Measurements from ENCODE around the gene C20orf141. TPM values are rescaled to one million over a fixed set of nuclear protein-coding genes. Genes with fewer than 3 reads are reported as not detected.
"Not testable (repeated sequence)": the region's sequence is repeated elsewhere in the genome, so short reads cannot be mapped to it uniquely, and the experiment has no call there.

Gene C20orf141
- total and polyA plus RNA-seq, 4 donors = not detected

DNA sequence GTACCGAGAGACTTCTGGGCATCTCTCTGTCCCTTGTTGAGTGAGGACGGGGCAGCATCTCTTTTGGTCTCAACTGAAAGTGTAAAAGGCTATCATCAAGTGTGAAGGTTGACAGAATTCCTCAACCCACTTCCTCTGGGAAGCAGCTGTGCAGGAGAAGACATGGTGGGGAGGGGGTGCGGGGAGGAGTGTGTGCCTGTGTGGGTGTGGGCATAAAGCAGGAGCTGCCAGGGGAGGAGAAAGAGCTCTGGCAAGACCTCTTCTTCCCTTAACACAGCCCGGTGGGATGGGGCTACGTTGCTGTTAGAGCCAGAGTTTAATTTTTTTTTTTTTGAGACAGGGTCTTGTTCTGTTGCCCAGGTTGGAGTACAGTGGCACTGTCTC is 46.2 kb upstream of the C20orf141 start:
- H3K9me3 ChIP-seq (ENCODE audit: control insufficient read depth in 4 of 4, low read length in 3 of 4) = no peaks in the 10 kb centered on the region
- H3K4me1 ChIP-seq (ENCODE audit: control insufficient read depth in 4 of 4, insufficient read depth in 4 of 4, low read length in 3 of 4) = peaks cover 1 to 11% (median 5%) of the 10 kb centered on the region in 4 donors
- H3K27ac ChIP-seq (ENCODE audit: low read depth in 1 of 2, low read length in 2 of 2) = no peak overlapping the region
- H3K4me3 ChIP-seq (ENCODE audit: low read depth in 1 of 3, low read length in 3 of 3) = no peak overlapping the region
- no peaks in the 10 kb centered on the region for H3K36me3 ChIP-seq (ENCODE audit: control insufficient read depth in 4 of 4, insufficient read depth in 3 of 4, low read depth in 1 of 4, low read length in 3 of 4)
- no peak overlapping the region for H3K9ac ChIP-seq (ENCODE audit: low read depth in 1 of 2, low read length in 2 of 2)
- WGBS = 70% methylated on average over 5 of the region's 5 CpGs
- DNase-seq (ENCODE audit: low spot score) = no peak
- H3K27me3 ChIP-seq (ENCODE audit: control insufficient read depth in 4 of 4, insufficient read depth in 4 of 4, low read length in 3 of 4) = no peaks in the 10 kb centered on the region
- TF ChIP-seq YY1 (IDR thresholded peaks at IDR 0.05) (peak; percentile 1), NR2F2 (IDR thresholded peaks at IDR 0.05) (no peak), HNF4G (IDR thresholded peaks at IDR 0.05) (no peak)
- TF ChIP-seq, protein P1, sequence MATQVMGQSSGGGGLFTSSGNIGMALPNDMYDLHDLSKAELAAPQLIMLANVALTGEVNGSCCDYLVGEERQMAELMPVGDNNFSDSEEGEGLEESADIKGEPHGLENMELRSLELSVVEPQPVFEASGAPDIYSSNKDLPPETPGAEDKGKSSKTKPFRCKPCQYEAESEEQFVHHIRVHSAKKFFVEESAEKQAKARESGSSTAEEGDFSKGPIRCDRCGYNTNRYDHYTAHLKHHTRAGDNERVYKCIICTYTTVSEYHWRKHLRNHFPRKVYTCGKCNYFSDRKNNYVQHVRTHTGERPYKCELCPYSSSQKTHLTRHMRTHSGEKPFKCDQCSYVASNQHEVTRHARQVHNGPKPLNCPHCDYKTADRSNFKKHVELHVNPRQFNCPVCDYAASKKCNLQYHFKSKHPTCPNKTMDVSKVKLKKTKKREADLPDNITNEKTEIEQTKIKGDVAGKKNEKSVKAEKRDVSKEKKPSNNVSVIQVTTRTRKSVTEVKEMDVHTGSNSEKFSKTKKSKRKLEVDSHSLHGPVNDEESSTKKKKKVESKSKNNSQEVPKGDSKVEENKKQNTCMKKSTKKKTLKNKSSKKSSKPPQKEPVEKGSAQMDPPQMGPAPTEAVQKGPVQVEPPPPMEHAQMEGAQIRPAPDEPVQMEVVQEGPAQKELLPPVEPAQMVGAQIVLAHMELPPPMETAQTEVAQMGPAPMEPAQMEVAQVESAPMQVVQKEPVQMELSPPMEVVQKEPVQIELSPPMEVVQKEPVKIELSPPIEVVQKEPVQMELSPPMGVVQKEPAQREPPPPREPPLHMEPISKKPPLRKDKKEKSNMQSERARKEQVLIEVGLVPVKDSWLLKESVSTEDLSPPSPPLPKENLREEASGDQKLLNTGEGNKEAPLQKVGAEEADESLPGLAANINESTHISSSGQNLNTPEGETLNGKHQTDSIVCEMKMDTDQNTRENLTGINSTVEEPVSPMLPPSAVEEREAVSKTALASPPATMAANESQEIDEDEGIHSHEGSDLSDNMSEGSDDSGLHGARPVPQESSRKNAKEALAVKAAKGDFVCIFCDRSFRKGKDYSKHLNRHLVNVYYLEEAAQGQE (IDR thresholded peaks at IDR 0.05) = no peak

GRCh38 chr20:2770091-2770490 is 44.7 kb upstream of the C20orf141 start:
- H3K9me3 ChIP-seq (ENCODE audit: control insufficient read depth in 4 of 4, low read length in 3 of 4); H3K9ac ChIP-seq (ENCODE audit: low read depth in 1 of 2, low read length in 2 of 2); H3K4me3 ChIP-seq (ENCODE audit: low read depth in 1 of 3, low read length in 3 of 3); DNase-seq (ENCODE audit: low spot score); H3K27ac ChIP-seq (ENCODE audit: low read depth in 1 of 2, low read length in 2 of 2); H3K36me3 ChIP-seq (ENCODE audit: control insufficient read depth in 4 of 4, insufficient read depth in 3 of 4, low read depth in 1 of 4, low read length in 3 of 4); H3K27me3 ChIP-seq (ENCODE audit: control insufficient read depth in 4 of 4, insufficient read depth in 4 of 4, low read length in 3 of 4): not testable (repeated sequence)
- 97% methylated on average over 12 of the region's 12 CpGs for WGBS
- peaks cover 1 to 11% (median 5%) of the 10 kb centered on the region in 4 donors for H3K4me1 ChIP-seq (ENCODE audit: control insufficient read depth in 4 of 4, insufficient read depth in 4 of 4, low read length in 3 of 4)

- H3K36me3 ChIP-seq (ENCODE audit: control insufficient read depth in 4 of 4, insufficient read depth in 3 of 4, low read depth in 1 of 4, low read length in 3 of 4) = no peaks in the 10 kb centered on the region
- peaks cover 0 to 10% (median 2%) of the 10 kb centered on the region in 4 donors for H3K9me3 ChIP-seq (ENCODE audit: control insufficient read depth in 4 of 4, low read length in 3 of 4)
- H3K4me3 ChIP-seq (ENCODE audit: low read depth in 1 of 3, low read length in 3 of 3) = no peak overlapping the region
- TF ChIP-seq HNF4G (IDR thresholded peaks at IDR 0.05) = no peak
- TF ChIP-seq CTCF (IDR thresholded peaks at IDR 0.05; ENCODE audit: low read depth, low read length, missing input control) = no peak
- TF ChIP-seq NR2F2 (IDR thresholded peaks at IDR 0.05) = no peak
- TF ChIP-seq, protein P2, sequence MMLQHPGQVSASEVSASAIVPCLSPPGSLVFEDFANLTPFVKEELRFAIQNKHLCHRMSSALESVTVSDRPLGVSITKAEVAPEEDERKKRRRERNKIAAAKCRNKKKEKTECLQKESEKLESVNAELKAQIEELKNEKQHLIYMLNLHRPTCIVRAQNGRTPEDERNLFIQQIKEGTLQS (IDR thresholded peaks at IDR 0.05) = no peak
- TF ChIP-seq RXRA (IDR thresholded peaks at IDR 0.05) = no peak
- TF ChIP-seq JUND (IDR thresholded peaks at IDR 0.05) = no peak
- TF ChIP-seq HNF4A (conservative IDR thresholded peaks at IDR 0.05) = no peak
- no peak for TF ChIP-seq TAF1 (conservative IDR thresholded peaks at IDR 0.05)
- TF ChIP-seq, protein P3, sequence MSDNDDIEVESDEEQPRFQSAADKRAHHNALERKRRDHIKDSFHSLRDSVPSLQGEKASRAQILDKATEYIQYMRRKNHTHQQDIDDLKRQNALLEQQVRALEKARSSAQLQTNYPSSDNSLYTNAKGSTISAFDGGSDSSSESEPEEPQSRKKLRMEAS (IDR thresholded peaks at IDR 0.05) = no peak
- no peak for TF ChIP-seq SP1 (IDR thresholded peaks at IDR 0.05)
- no peak overlapping the region for H3K27ac ChIP-seq (ENCODE audit: low read depth in 1 of 2, low read length in 2 of 2)
- 62% methylated on average over 12 of the region's 12 CpGs for WGBS
- H3K9ac ChIP-seq (ENCODE audit: low read depth in 1 of 2, low read length in 2 of 2) = no peak overlapping the region
- no peaks in the 10 kb centered on the region for H3K27me3 ChIP-seq (ENCODE audit: control insufficient read depth in 4 of 4, insufficient read depth in 4 of 4, low read length in 3 of 4)
- H3K4me1 ChIP-seq (ENCODE audit: control insufficient read depth in 4 of 4, insufficient read depth in 4 of 4, low read length in 3 of 4) = peaks cover 1 to 11% (median 5%) of the 10 kb centered on the region in 4 donors
- DNase-seq (ENCODE audit: low spot score) = no peak
These were observed 43.1 kb upstream of the C20orf141 start for GRCh38 chr20:2771631-2772080.
